ENCODE data around the gene VWA8. TPM values are rescaled to one million over a fixed set of nuclear protein-coding genes. Genes with fewer than 3 reads are reported as not detected.
A peak's percentile ranks its signal among the peaks of the same experiment; 100 is the strongest.

Gene VWA8
- total RNA-seq, 1 experiment from 2014 or later = 21.4 TPM

- H3K27me3 Mint-ChIP-seq (ENCODE audit: insufficient read depth, unreplicated experiment) = no peaks in the 10 kb centered on the region
- peaks cover 18% of the 10 kb centered on the region for H3K36me3 Mint-ChIP-seq (ENCODE audit: insufficient read depth, unreplicated experiment)
- H3K4me1 Mint-ChIP-seq (ENCODE audit: insufficient read depth, unreplicated experiment) = peaks cover 6% of the 10 kb centered on the region
- intact Hi-C loops (cut with micrococcal nuclease) = loop anchor here (5.0 to 10.0 kb wide), 2 partner anchors 278 to 551 kb away; no protein-coding TSS in a partner anchor
- ChIA-PET CTCF (interaction anchor here (0.9 to 4.2 kb wide), 3 partner anchors 11 to 446 kb away, joined by 4 to 40 read pairs (median 14); no protein-coding TSS in a partner anchor), POLR2A (interaction anchor here (0.7 kb wide), 1 partner anchor 606 kb away, joined by 3 read pairs; no protein-coding TSS in a partner anchor)
- no TSS peak for BruUV-seq (replicated peaks)
- H3K27ac Mint-ChIP-seq (ENCODE audit: low read depth, unreplicated experiment) = no peak overlapping the region
- no peak for TF ChIP-seq CTCF (IDR thresholded peaks at IDR 0.05; ENCODE audit: unreplicated experiment)
- H3K4me3 Mint-ChIP-seq (ENCODE audit: unreplicated experiment) = no peak overlapping the region
- no peak for DNase-seq (ENCODE audit: unreplicated experiment)
- no peaks in the 10 kb centered on the region for H3K9me3 Mint-ChIP-seq (ENCODE audit: unreplicated experiment)
Measured at GRCh38 chr13:41666644-41667043, 294.3 kb downstream of the VWA8 start.

- no peak for TF ChIP-seq CTCF (IDR thresholded peaks at IDR 0.05; ENCODE audit: unreplicated experiment)
- ChIA-PET POLR2A (no interaction called here), CTCF (interaction anchor here (1.6 kb wide), 1 partner anchor 9 kb away, joined by 3 read pairs; no protein-coding TSS in a partner anchor)
- intact Hi-C loops (cut with micrococcal nuclease) = loop anchor here (10.0 kb wide), 1 partner anchor 284 kb away; no protein-coding TSS in a partner anchor
- Mint-ChIP-seq H3K9me3 (ENCODE audit: unreplicated experiment) (no peaks in the 10 kb centered on the region), H3K27me3 (ENCODE audit: insufficient read depth, unreplicated experiment) (no peaks in the 10 kb centered on the region), H3K4me1 (ENCODE audit: insufficient read depth, unreplicated experiment) (peaks cover 6% of the 10 kb centered on the region), H3K27ac (ENCODE audit: low read depth, unreplicated experiment) (no peak overlapping the region), H3K4me3 (ENCODE audit: unreplicated experiment) (no peak overlapping the region), H3K36me3 (ENCODE audit: insufficient read depth, unreplicated experiment) (peaks cover 5% of the 10 kb centered on the region)
- no peak for DNase-seq (ENCODE audit: unreplicated experiment)
- BruUV-seq (replicated peaks) = no TSS peak
Measured at GRCh38 chr13:41660411-41660810, 300.5 kb downstream of the VWA8 start.

GRCh38 chr13:41658057-41658661, 302.8 kb downstream of the VWA8 start:
- Mint-ChIP-seq H3K4me1 (ENCODE audit: insufficient read depth, unreplicated experiment) (peaks cover 6% of the 10 kb centered on the region), H3K9me3 (ENCODE audit: unreplicated experiment) (no peaks in the 10 kb centered on the region), H3K36me3 (ENCODE audit: insufficient read depth, unreplicated experiment) (peaks cover 5% of the 10 kb centered on the region), H3K4me3 (ENCODE audit: unreplicated experiment) (no peak overlapping the region), H3K27me3 (ENCODE audit: insufficient read depth, unreplicated experiment) (no peaks in the 10 kb centered on the region), H3K27ac (ENCODE audit: low read depth, unreplicated experiment) (no peak overlapping the region)
- intact Hi-C loops (cut with micrococcal nuclease) = no loop called here
- ChIA-PET POLR2A (interaction anchor here (0.7 to 1.5 kb wide), 5 partner anchors 10 to 500 kb away, joined by 3 to 4 read pairs (median 3); no protein-coding TSS in a partner anchor), CTCF (interaction anchor here (1.6 to 9.1 kb wide), 2 partner anchors 247 to 453 kb away, joined by 5 to 122 read pairs; no protein-coding TSS in a partner anchor)
- peak; percentile 61 for DNase-seq (ENCODE audit: unreplicated experiment)
- BruUV-seq (replicated peaks) = no TSS peak
- no peak for TF ChIP-seq CTCF (IDR thresholded peaks at IDR 0.05; ENCODE audit: unreplicated experiment)

- DNase-seq (ENCODE audit: unreplicated experiment) = no peak
- H3K4me1 Mint-ChIP-seq (ENCODE audit: insufficient read depth, unreplicated experiment) = peaks cover 12% of the 10 kb centered on the region
- no peaks in the 10 kb centered on the region for H3K9me3 Mint-ChIP-seq (ENCODE audit: unreplicated experiment)
- CTCF ChIA-PET = interaction anchor here (0.6 to 9.1 kb wide), 8 partner anchors 9 to 560 kb away, joined by 3 to 122 read pairs (median 4); no protein-coding TSS in a partner anchor
- TF ChIP-seq CTCF (IDR thresholded peaks at IDR 0.05; ENCODE audit: unreplicated experiment) = no peak
- intact Hi-C loops (cut with micrococcal nuclease) = no loop called here
- POLR2A ChIA-PET = no interaction called here
- BruUV-seq (replicated peaks) = no TSS peak
- H3K27me3 Mint-ChIP-seq (ENCODE audit: insufficient read depth, unreplicated experiment) = no peaks in the 10 kb centered on the region
- no peak overlapping the region for H3K27ac Mint-ChIP-seq (ENCODE audit: low read depth, unreplicated experiment)
- H3K4me3 Mint-ChIP-seq (ENCODE audit: unreplicated experiment) = no peak overlapping the region
- peaks cover 4% of the 10 kb centered on the region for H3K36me3 Mint-ChIP-seq (ENCODE audit: insufficient read depth, unreplicated experiment)
Measured at GRCh38 chr13:41655997-41656396, 304.9 kb downstream of the VWA8 start.

Measured in MCF 10A (cell line).